Measurements from ENCODE around the gene ACTA1.
A peak's percentile ranks its signal among the peaks of the same experiment; 100 is the strongest.
"Not testable (repeated sequence)": the region's sequence is repeated elsewhere in the genome, so short reads cannot be mapped to it uniquely, and the experiment has no call there.

ACTA1 gene

GRCh38 chr1:229434005-229434640, at the start of gene ACTA1:
Gene ACTA1, minus strand, starts transcription at chr1:229434094. Its CDS starts 979 bp downstream, at chr1:229433115.
- no peak for DNase-seq

GRCh38 chr1:229482511-229482910, 48.6 kb upstream of the ACTA1 start:
- no peak for DNase-seq

GRCh38 chr1:229480495-229480894, 46.6 kb upstream of the ACTA1 start:
- no peak for DNase-seq

- DNase-seq: no peak
Observed at GRCh38 chr1:229479660-229480399, 45.9 kb upstream of the ACTA1 start.

GRCh38 chr1:229478852-229479251, 45.0 kb upstream of the ACTA1 start:
- DNase-seq: no peak

GRCh38 chr1:229475859-229476258, 42.0 kb upstream of the ACTA1 start:
- not testable (repeated sequence) for DNase-seq

GRCh38 chr1:229474509-229474908, 40.6 kb upstream of the ACTA1 start:
- no peak for DNase-seq

GRCh38 chr1:229471175-229471574, 37.3 kb upstream of the ACTA1 start:
- DNase-seq: no peak

- DNase-seq: peak; percentile 50
Observed at GRCh38 chr1:229470406-229471043, 36.6 kb upstream of the ACTA1 start.

- no peak for DNase-seq
Observed at GRCh38 chr1:229466887-229467286, 33.0 kb upstream of the ACTA1 start.

GRCh38 chr1:229464672-229465071, 30.8 kb upstream of the ACTA1 start:
- no peak for DNase-seq

GRCh38 chr1:229461032-229461668, 27.3 kb upstream of the ACTA1 start:
- no peak for DNase-seq

GRCh38 chr1:229459815-229460214, 25.9 kb upstream of the ACTA1 start:
- no peak for DNase-seq

GRCh38 chr1:229457436-229457835, 23.5 kb upstream of the ACTA1 start:
- DNase-seq: no peak

GRCh38 chr1:229456016-229456415, 22.1 kb upstream of the ACTA1 start:
- DNase-seq: no peak

GRCh38 chr1:229454056-229454455, 20.2 kb upstream of the ACTA1 start:
- DNase-seq: no peak

- DNase-seq: no peak
Observed at GRCh38 chr1:229452956-229453801, 19.3 kb upstream of the ACTA1 start.

- no peak for DNase-seq
Observed at GRCh38 chr1:229448845-229449244, 15.0 kb upstream of the ACTA1 start.

GRCh38 chr1:229448354-229448753, 14.5 kb upstream of the ACTA1 start:
- no peak for DNase-seq

- no peak for DNase-seq
Observed at GRCh38 chr1:229447809-229448252, 13.9 kb upstream of the ACTA1 start.

GRCh38 chr1:229445828-229446227, 11.9 kb upstream of the ACTA1 start:
- no peak for DNase-seq

GRCh38 chr1:229440851-229441537, 7.1 kb upstream of the ACTA1 start:
- DNase-seq: no peak
